PC-9 (cell line): ENCODE measurements around the gene STX3.

ENCODE experiments used
- CTCF ChIP-seq: fragments of 200-600 bp; sonication (generic); conservative IDR thresholded peaks from 2 replicates; pipeline ENCODE4 v1.6.1; 2017; ENCODE audit warnings: mixed run types, antibody characterized with exemption, mild to moderate bottlenecking, moderate library complexity
- EZH2 ChIP-seq: fragments of 200-600 bp; sonication (generic); IDR thresholded peaks from 2 replicates; pipeline ENCODE4 v1.8.0; 2017; ENCODE audit warnings: antibody characterized with exemption, low read depth

DNA sequence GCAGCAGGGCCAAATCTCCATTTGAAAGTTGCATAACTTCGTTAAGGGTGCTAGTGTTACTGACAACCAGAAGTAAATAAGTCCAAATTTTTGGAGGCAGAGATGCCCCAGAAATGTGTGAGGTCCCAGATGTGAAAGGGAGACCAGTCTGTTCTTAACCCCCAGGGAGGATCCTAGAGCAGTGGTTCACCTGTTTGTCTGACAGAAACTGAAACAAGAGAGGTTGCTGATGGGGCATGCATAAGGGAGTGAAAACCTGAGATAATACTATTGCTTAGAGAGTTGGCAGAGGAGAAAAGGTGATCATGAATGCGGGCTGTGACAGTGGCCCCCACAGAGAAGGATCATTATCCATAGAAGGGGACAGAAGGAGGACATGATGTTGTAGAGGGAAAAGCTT, 86.3 kb downstream of the STX3 start:
- no peak for TF ChIP-seq CTCF
- no peak for TF ChIP-seq EZH2
